Measurements from ENCODE around the gene ALLC.
"Not testable (repeated sequence)": the region's sequence is repeated elsewhere in the genome, so short reads cannot be mapped to it uniquely, and the experiment has no call there.

The ALLC gene

DNA sequence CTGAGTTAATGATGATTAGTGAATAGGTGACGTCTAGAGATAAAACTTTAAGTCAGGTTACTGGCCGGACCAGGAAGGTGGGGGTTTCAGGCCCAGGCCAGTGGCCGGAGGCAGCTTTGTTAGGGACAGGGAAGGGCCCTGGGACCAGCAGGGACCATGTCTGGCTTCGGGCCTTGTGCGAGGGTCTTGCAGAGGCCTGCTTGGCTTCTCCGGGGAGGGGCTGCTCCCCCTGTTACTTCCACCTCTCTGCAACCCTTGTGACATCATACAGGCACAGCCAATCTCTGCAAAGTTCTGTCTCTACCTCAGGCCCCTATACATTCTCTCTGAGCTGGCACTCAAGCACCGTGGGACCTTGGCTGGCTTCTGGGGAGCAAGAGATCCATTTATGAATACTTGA lies at the start of gene ALLC:
Gene ALLC, plus strand, starts transcription at position 320 of the 400 bp plus-strand sequence. CDS start 12,958 bp downstream, outside the sequence.
- DNase-seq (ENCODE audit: low spot score): no peak

DNA sequence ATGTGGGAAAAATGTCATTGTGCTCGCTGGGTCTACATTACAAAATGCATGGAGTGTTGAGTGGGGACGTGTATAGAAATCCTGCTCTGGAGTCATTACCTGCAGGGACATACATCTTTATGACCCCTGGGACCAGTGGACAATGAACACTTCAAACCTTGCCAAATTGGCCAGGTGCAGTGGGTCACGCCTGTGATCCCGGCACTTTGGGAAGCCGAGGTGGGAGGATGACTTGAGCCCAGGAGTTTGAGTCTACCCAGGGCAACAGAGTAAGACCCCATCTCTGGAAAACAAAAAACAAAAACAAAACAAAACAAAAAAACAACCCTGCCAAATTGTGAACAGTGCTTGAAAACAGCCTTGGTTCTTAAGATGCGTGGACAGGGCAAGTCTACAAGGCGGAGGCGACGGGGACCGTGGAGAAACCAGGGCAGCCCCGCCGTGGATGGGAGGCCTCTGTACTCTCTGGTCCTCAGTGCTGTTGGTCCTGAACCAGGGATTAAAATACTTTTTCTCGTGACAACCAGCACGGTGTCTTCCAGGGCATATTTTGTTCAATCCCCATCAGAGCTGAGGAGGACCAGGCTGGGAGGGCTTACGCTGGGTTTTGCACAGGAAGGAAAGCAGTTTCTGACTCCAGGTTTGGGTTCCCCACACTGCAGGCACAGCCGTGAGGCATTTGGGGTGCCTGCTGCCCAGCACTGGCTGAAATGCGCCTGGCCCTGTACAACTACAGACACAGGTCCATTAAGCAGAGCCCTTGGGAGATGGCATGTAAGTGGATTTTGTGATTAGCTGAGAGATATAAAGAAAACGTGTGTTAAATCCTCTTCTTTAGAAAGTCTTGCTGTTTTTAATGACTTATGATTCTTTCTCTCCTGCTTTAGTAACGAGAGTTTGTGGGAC lies 49.4 kb upstream of the ALLC start:
- DNase-seq (ENCODE audit: low spot score): no peak

DNA sequence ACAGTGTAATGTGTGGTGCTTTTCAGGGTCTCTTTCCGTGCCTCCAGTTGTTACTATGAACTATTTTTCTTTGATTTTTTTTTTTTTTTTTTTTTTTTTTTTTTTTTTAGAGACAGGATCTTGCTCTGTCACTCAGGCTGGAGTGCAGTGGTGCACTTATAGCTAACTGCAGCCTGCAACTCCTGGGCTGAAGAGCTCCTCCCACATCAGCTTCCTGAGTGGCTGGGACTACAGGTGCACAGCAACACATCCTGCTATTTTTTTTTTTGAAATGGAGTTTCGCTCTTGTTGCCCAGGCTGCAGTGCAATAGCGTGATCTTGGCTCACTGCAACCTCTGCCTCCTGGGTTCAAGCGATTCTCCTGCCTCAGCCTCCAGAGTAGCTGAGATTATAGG lies 48.7 kb upstream of the ALLC start:
- DNase-seq (ENCODE audit: low spot score): not testable (repeated sequence)

DNA sequence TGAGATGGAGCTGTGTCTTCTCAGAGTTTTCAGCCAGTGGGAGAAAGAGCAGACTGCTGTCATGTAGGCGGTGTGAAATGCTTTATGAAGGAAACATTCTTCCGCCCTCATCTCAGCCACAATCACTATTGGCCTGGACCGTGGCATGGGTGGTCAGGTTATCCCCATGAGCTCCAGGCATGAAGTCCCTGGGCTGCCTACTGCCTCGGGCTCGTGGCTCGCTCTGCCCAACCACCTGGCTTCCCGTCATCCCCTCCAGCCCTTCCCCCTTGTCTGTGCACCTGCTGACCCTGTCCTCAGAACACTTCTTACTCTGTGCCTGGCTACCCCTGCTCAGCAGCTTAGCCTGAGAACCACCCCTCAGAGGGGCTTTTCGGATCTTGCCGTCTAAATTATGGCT lies 47.6 kb upstream of the ALLC start:
- DNase-seq (ENCODE audit: low spot score): no peak

DNA sequence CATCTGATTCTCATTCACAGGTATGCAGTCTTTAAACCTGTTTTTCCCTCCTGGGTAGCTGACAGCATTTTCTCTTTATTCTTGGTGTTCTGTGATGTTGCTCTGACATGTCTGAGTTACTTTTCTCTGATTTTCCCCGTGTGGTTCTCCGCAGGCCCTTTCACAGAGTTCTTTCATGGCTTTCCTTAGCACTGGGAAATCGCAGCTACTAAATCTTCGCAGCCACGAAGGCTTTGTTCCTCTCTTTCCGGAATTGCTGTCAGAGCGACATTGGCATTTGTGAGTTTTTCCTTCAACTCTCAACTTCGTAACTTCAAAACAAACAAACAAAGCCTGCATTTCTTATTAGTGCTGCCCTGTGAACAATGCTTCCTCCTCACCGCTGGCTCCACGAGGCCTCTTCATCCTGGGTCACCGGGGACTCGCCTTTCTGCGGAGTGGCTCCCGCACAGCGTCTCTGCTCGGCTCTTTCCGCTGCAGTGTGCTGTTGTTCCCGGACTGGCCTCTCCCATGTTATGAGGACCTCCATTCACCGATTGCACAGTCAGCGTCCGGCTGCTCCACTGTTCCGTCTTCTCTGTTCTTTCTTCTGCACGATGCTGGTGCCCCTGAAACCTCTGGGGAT lies 47.0 kb upstream of the ALLC start:
- DNase-seq (ENCODE audit: low spot score): no peak

DNA sequence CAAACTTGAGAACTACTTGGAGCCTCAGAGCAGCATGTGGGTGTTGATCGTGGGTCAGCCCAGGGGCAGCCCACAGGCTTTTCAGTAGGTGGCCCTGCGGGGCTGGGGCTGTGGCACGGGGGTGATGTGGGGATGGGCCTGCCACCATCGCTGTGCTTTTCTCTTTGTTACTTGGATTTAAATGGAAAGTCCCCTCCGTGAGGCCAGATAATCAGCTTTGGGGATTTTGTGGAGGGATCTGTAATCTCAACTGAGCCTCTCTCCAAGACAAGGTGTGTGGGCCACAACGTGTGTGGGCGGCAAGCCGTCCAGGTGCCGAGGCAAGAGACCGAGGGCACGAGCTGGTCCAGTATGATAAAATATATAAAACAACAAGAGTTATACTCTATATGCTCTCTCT lies 46.4 kb upstream of the ALLC start:
- DNase-seq (ENCODE audit: low spot score): no peak

DNA sequence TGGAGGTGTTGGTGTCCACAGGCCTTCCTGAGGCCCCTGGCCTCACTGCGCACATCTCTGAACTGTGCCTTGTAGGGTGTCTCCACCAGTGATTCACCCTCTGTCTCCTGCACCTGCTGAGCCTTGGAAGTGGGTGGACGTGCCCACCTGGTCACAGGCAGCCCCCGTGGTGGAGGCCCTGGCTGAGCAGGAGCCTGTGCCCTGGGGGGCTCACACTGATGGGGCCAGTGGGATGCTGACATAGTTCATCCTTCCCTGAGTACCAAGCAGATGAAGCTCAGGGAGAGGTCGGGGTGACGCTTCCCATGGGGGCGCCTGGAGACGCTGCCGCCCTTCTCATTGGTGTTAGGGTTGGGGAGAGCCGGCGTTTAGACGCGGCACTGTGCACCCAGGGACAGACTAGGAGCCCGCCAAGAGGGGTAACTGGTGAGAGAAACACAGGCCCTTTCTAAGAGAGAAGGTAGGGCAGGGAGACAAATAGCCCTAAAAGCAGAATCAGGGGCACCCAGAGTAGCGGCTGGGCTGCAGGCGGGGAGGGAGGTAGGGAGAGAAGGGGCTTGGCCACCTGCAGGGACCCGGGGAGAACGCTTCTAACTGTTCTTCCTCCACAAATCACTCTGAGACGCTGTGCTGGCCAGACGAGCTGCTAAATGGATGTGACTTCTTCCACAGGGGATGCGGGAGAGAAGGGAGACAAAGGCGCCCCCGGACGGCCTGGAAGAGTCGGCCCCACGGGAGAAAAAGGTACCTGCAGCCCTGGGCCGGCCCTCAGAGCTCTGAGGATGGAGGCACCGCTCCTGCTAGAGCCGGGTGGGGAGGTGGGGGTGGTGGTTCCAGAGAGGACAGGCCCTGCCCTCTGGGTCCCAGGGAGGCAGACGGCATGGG lies 45.1 kb upstream of the ALLC start:
- DNase-seq (ENCODE audit: low spot score): no peak

DNA sequence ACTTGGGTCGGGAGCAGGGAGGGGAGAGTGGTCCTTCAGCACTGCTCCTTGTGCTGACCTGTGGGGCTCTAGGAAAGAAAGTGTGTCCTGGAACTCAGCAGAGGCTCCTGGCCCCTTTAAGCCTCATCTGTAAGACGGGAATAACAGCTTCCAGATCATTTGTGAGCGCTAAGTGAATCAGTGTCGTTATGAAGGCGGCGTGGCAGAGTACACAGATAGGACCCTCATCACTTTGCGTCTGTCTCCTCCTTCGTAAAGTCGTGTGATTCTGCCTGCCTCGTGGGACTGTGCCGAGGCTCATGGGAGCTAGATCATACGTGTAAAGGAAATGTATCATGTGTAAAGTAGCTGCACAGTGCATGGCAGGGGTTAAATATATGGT lies 44.5 kb upstream of the ALLC start:
- DNase-seq (ENCODE audit: low spot score): no peak

DNA sequence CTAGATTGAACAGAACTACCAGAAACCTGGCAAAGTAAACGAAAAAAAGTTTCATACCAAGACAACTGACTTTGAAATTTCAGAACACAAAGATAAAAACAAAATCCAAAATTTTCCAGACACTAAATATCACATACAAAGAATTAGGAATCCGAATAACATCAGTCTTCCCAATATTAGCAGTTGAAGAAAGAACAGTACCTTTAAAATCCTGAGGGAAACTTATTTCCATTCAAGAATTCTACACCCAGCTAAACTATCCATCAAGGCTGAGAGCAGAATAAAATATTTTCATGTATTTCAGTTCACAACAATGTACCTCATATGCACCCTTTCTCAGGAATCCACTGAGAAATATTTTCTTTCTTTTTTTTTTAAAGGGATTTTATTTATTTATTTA lies 43.3 kb upstream of the ALLC start:
- not testable (repeated sequence) for DNase-seq (ENCODE audit: low spot score)

DNA sequence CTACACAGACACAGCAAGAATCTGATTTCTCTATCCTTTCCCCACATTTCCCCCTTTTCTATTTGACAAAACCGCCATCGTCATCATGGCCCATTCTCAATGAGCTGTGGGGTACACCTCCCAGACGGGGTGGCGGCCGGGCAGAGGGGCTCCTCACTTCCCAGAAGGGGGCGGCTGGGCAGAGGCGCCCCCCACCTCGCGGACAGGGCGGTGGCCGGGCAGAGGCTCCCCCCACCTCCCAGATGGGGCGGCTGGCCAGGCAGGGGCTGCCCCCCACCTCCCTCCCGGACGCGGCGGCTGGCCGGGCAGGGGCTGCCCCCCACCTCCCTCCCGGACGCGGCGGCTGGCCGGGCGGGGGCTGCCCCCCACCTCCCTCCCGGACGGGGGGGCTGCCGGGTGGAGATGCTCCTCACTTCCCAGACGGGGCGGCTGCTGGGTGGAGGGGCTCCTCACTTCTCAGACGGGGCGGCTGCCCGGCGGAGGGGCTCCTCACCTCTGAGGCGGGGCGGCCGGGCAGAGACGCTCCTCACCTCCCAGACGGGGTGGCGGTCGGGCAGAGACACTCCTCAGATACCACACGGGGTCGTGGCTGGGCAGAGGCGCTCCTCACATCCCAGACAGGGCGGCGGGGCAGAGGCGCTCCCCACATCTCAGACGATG lies 42.3 kb upstream of the ALLC start:
- not testable (repeated sequence) for DNase-seq (ENCODE audit: low spot score)

DNA sequence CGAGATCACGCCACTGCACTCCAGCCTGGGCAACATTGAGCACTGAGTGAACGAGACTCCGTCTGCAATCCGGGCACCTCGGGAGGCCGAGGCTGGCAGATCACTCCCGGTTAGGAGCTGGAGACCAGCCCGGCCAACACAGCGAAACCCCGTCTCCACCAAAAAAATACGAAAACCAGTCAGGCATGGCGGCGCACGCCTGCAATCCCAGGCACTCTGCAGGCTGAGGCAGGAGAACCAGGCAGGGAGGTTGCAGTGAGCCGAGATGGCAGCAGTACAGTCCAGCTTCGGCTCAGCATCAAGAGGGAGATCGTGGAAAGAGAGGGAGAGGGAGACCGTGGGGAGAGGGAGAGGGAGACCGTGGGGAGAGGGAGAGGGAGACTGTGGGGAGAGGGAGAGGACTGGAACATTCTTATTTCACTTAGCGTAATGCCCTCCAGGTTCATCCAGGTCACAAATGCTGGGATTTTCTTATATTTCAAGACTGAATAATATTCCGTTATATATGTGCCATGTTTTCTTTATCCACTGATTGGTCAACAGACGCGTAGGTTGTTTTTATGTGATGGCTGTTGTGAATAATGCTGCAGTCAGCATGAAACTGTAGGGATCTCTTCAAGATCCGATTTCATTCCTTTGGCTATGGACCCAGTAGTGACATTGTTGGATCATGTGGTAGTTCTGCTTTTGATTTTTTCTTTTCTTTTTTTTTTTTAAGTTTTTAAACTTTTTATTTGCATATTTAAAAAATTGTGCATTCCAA lies 41.4 kb upstream of the ALLC start:
- DNase-seq (ENCODE audit: low spot score): not testable (repeated sequence)

DNA sequence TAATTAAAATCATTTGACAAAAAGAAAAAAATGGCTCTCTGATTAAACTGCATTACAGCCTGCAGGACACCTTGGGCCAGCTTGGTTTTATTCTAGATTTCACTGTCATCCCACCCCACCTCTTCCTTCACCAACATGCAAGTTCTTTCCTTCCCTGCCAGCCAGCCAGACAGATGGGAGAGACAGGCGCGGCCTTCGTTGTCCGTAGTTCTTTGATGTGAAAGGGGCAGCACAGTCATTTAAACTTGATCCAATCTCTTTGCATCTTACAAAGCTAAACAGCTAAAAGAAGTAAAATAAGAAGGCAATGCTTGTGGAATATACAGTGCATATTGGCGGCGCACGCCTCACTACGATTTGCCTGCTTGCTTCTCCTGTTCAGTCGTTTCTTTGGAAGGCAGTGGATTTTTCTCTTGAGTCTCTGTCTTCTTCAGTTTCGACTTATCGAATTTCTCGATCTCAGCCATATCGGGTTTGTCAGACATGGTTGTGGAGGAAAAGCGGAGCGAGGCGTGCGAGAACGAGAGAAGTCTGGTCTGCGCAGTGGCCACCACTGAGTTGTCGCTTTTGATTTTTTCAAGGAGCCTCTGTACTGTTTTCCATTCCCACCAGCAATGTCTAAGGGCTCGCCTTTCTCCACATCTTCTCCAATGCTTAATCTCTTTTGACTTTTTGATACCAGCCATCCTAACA lies 40.7 kb upstream of the ALLC start:
- DNase-seq (ENCODE audit: low spot score): no peak

DNA sequence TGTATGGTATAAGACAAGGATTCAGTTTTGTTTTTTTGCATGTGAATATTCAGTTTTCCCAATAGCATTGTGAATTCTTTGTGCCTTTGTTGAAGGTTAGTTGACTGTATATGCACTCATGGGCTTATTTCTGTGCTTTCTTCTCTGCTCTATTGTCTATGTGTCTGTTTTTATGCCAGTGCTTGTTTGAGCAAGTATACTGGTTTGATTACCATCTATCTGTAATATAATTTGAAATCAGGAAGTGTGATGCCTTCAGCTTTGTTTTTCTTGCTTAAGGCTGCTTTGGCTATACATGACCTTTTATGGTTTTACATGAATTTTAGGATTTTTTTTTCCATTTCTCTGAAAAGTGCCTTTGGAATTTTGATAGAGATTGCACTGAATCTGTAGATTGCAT lies 39.6 kb upstream of the ALLC start:
- no peak for DNase-seq (ENCODE audit: low spot score)

DNA sequence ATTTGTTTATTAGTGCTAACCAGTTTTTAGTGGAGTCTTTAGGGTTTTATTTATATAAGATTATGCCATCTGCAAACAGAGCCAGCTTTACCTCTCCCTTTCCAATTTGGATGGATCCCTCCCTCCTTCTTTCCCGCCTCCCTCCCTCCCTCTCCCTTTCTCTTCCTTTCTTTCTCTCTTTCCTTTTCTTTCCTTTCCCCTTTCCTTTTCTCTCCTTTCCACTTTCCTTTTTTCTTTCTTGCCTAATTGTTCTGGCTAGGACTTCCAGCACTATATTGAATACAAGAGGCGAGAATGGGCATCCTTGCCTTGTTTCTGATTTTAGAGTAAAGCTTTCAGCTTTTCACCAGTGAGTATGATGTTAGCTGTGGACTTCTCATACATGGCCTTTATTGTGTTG lies 39.0 kb upstream of the ALLC start:
- no peak for DNase-seq (ENCODE audit: low spot score)

DNA sequence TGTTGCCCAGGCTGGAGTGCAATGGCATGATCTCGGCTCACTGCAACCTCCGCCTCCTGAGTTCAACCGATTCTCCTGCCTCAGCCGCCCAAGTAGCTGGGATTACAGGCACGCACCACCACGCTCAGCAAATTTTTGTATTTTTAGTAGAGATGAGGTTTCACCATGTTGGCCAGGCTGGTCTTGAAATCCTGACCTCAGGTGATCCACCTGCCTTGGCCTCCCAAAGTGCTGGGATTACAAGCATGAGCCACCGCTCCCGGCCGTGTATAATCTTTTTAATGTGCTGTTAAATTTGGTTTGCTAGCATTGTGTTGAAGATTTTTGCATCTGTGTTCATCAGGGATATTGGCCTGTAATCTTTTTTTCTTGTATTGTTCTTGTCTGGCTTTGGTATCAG lies 38.3 kb upstream of the ALLC start:
- DNase-seq (ENCODE audit: low spot score): not testable (repeated sequence)

DNA sequence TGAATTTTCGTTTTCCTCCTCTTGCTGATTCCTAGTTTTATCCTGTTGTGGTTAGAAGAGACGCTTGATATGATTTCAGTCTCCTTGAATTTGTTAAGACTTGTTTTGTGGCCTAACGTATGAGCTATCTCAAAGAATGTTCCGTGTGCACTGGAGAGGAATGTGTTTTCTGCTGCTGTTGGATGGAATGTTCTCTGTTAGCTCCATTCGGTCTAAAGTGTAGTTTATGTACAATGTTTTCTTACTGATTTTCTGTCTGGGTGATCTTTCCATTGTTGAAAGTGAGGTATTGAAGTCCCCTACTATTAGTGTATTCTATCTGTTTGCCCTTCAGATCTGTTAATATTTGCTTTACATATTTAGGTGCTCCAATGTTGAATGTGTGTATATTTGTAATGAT lies 37.2 kb upstream of the ALLC start:
- no peak for DNase-seq (ENCODE audit: low spot score)

DNA sequence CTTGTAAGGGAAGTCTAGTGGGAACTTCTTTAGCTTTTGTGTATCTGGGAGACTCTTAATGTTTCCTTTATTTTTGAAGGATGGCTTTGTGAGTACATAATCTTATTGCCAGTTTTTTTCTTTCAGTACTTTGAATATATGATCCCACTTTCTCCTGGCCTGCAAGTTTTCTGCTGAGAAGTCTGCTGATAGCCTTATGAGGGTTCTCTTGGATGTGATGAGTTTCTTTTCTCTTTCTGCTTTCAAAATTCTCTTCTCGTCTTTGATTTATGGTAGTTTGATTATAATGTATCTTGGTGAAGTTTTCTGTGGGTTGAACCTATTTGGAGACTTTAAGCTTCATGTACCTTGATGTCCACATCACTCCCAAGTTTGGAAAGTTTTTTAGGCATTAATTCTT lies 35.0 kb upstream of the ALLC start:
- DNase-seq (ENCODE audit: low spot score): no peak

DNA sequence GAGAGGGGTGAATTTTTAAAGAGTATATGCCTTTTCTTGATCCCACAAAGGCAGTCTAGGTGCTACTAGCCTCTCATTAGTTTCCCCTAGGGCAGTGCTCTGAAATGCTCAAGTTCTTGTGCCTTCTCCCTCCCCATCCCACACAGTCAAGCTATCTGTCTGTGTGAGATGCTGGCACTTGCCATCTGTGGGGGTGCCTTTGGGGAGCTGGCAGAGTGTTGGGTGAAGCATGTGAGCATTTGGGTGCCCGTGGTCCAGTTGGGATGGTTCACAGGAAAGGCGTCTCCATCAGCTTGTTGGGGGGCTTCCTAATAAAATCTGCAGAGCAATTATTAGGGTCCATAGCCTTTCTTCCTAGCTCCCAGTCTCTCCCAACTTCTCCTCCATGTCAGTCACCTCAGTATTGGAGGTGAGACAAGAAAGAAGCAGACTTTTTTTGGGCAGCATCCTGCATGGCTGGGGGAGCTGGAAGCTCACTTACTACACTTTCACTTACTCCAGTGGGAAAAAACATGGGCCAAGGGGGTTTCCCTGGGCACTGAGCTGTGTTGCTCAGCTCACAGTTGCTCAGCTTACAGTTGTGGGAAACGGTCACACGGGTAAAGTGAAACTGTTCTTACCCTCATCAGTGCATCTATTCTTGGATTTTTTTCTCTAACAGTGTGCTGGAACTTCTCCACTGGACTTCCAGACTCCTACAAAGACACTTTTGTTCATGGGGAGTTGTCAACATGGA lies 33.8 kb upstream of the ALLC start:
- no peak for DNase-seq (ENCODE audit: low spot score)

DNA sequence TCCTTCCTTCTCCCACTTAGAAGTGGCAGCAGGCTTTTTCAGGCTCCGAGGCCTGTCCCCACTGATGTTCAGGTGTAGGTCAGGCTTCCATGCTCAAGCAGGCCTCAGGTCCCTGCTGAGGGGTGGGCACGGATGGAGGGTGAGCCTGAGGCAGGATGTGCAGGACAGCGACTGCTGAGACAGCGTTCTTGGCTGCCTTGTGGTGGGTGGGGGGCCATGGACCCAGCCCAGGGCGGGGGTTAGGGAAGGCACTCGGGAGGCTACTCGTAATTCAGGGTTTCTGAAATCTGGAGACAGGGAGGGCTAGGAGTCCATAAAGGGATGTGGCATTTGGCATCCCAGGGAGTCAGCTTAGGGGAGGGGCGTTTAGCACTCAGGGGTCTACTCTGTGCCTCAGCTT lies 32.8 kb upstream of the ALLC start:
- no peak for DNase-seq (ENCODE audit: low spot score)

Measured in RKO (cell line).